Umbilical cord (tissue), 2 donors: ENCODE data around the gene RTN4. TPM values are rescaled to one million over a fixed set of nuclear protein-coding genes. Genes with fewer than 3 reads are reported as not detected.

ENCODE experiments used
- DNase-seq: peaks from one replicate; pipeline ENCODE4 v3.0.0-alpha.2; 2015; ENCODE audit warnings: low spot score
- total RNA-seq: library from RNA; depleted of rRNA; stranded (reverse); fragments of >200 nt; gene quantifications from one replicate; pipeline ENCODE4 v1.2.3, GENCODE V29; 2014; ENCODE audit warnings: low replicate concordance; ENCODE audit not compliant: insufficient read depth

The RTN4 gene
- total RNA-seq, 1 donor from 2014 or later: 92.9 TPM

DNA sequence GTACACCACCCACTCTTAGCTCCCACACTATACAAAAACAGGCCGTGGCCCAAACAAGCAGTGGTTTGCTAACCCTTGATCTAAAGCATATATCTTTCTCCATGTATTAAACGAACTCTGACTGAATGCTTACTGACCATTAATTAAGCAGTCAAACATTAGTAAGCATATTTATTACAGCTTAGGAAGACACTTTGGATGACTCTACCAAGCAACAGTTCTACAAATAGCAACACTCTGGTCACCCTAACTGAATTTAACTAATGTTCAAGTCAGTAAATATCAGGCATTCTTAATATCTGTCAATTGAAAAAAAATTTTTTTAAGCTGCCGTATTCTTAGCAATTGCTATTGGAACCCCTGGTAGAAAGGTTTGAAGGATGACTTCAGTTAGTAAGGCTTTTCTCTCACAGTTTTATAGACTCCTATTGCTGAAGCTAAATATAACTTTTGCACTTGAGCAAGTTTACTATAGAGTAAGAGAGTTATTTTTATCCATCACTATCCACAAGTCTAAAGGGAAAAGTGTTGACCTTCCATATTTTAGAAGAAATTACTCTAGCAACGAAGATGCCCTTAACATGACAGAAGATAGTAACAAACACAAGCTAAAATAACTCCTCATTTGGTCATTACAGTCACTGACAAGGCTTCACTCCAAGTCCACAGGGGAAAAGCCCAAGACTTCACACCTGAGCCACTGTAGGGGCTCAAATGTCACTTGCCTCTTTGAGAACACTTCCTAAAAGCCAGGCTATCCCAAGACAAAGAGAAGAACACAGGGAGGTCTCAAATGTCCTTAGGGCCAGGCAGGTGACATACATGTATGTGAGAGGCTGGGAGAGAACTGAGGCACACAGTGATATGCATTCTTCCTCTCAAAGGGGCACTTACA, 74.4 kb downstream of the RTN4 start:
- no peak for DNase-seq

GRCh38 chr2:54975175-54975574, 75.1 kb downstream of the RTN4 start:
- no peak for DNase-seq

DNA sequence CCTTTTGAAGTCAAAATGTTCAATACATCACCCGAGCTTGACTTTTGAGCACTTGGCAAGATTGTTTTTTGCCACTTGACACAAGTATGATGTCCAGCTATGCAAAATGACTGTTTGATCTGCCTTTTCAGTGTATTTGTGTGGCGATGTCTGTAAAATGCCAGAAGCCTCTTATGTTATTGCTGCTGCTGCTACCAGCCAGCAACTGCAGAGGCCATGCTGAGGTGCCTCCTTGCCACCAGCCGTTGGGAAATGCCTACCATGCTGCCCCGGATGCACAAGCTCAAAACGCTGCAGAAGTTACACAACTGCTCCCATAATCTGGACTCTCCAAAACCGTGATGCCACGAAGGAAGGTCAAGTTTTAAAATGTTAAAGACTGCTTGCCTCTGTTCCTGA, 80.3 kb downstream of the RTN4 start:
- no peak for DNase-seq

GRCh38 chr2:54969295-54969939, 80.8 kb downstream of the RTN4 start:
- no peak for DNase-seq

DNA sequence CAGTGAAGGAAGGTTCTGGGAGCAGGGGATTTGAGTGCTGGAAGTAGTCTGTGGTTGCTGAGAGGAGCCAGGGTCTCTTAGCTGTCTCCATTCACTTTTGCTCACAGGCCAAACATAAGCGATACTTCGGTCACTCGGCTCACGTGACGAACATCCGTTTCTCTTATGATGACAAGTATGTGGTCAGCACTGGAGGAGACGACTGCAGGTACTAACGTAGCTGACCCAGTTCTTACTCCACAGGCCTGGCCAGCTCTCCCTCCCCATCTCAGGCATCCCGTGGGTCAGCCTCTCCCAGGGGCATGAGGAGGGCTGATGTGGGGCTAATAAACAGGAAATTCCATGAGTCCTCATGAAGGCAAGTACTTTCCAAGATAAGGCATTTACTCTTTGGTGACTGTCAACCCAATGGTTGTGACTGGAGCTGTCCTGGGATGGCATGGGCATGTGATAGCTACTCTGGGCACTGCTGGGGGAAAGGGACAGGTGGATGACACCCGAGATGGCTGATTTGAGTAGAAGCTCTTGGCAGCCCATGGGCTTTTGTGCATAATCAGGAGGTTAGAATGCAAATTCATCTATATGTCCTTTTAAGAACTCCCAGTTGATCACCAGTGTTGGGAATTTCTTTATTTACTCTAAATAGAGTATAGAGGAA, 81.6 kb downstream of the RTN4 start:
- no peak for DNase-seq

GRCh38 chr2:54967759-54968365, 82.4 kb downstream of the RTN4 start:
- DNase-seq: no peak

DNA sequence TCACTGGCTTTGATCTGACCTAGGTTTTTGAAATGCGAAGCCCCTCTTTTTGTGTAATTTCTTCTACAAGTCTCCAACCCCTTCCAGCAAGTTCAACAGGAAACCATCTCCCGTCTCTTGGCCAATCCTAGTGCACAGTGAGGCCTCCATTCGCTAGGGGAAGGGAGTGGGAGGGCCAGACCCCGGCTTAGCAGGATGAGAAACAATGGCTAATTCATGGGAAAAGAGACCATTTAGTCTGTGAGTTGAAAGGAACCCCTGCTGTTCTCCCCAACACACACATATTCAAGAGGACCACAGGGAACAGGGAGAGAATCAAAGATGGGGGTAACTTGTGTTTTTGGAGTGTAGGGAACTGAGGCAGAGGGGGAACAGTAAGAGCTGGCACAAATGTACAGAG, 83.0 kb downstream of the RTN4 start:
- DNase-seq: no peak

DNA sequence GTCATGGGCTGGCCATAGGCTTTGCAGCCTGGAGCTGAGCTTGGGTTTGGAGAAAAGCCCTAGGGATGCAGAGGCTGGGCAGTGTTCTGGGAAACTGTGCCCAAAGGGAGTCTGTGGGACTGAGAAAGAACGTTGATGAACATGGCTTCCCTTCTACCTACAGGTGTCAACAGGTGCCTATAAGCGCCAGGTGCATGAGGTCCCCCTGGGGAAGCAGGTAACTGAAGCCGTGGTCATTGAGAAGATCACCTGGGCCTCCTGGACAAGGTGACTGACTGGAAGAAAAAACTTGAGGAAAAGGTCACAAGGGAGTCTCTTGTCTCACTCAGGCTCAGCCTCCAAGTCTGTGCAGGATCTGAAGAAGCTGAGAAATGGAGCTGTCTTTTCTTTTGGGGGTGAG, 83.4 kb downstream of the RTN4 start:
- DNase-seq: no peak

DNA sequence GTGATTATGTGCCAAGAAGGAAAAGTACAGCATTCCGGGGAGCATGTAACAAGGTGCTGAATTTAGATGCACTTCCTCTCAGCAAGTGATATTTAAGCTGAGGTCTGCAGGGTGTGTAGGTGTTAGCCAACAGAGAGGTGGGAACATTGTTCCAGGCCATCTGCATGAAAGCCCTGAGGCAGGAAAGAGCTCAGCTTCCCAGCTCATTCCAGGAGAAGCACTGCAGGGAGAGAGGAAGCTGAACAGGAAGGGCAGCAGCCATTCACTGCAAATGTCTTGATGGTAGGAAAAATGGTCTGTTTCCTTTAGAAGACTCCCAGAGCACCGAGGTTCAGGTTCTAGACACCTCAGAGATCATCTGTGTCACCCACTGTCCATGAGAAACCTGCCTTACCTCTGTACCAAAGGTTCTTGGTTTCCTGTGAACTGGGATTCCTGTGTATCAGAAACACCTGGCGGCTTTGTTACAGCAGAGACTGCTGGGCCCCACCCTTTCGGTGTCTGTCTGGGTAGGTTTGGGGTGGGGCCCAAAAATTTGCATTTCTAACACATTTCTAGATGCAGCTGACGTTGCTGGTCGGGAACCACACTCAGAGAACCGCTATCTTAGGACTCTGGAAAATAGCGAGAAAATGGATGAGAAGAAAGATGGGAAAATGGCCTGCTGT, 84.0 kb downstream of the RTN4 start:
- DNase-seq: no peak

- DNase-seq: no peak
Observed at GRCh38 chr2:54965425-54965824, 84.8 kb downstream of the RTN4 start.

GRCh38 chr2:54964816-54965215, 85.4 kb downstream of the RTN4 start:
- no peak for DNase-seq

- no peak for DNase-seq
Observed at GRCh38 chr2:54964271-54964670, 86.0 kb downstream of the RTN4 start.

GRCh38 chr2:54963476-54963875, 86.8 kb downstream of the RTN4 start:
- no peak for DNase-seq

- DNase-seq: no peak
Observed at GRCh38 chr2:54962935-54963440, 87.3 kb downstream of the RTN4 start.

GRCh38 chr2:54962511-54962910, 87.7 kb downstream of the RTN4 start:
- no peak for DNase-seq

DNA sequence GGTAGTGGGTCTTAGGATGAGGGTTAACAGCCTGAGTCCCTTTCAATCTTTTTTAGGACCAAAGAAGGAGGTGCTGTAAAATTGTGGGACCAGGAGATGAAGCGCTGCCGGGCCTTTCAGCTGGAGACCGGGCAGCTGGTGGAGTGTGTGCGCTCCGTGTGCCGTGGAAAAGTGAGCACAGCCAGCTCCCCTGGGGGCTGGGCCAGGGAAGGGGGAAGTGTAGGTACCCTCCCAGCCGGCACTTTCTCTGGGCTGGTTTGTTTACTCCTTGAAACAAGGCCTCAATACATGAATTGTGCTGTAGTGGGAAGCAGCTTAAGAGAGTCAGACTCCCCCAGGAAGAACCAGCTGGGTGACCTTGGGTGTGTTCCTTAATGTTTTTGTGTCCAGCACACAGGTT, 90.1 kb downstream of the RTN4 start:
- no peak for DNase-seq

DNA sequence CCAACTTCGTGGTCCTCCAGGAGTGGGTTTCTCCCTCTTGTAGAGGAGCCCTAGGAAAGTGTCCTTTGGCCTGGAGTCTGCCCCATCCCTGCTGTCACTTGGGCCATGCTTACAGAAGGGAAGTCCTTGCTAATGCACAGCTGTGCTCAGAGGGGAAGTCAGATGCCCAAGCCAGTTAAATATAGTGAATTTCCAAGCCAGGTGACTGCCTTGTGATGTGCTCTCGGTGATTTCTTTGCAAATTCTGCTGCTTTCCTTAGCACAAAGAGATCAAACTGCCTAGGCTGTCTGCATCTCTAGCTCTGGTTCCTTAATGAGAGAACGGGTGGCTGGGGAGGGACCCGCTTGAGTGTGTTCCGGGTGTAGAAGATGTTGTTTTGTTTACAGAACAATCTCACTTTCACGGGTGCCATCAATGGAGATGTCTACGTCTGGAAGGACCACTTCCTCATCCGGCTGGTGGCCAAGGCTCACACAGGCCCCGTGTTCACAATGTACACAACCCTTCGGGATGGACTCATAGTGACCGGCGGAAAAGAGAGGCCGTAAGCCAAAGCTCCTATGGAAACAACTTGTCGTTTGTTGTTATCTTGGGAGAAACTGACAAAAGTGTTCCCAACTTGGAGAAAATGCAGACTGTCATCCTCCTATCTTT, 91.4 kb downstream of the RTN4 start:
- DNase-seq: peak; percentile 18

DNA sequence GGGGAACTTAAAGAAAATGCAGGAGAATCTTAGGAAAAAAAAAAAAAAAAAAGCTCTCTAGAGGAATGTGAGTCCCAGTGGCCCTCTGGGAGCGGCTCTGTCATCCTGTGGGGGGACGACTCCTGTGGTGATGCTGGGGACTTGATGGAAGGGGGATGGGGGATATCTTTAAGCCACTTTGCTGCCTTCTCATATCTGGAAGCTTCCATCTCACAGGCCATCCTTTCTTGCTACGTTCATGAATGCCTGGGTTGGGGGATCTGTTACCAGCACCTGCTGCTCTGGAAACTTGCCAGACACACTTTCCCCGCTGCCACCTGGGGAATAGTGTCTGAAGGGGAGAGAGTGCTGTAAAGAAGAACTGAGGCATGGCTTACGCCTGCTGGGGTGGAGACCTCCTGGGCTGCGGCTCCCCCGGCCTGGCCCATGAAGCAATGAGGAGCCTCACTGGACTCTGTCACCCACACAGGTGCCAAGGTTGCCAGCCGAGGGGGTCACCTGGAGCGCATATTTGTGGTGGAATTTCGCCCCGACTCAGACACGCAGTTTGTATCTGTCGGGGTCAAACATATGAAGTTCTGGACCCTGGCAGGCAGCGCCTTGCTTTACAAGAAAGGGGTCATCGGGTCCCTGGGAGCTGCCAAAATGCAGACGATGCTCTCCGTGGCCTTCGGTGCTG, 92.8 kb downstream of the RTN4 start:
- no peak for DNase-seq

- DNase-seq: peak; percentile 33
Observed at GRCh38 chr2:54956111-54956627, 94.1 kb downstream of the RTN4 start.
